Fibroblast of pulmonary artery (primary cell): ENCODE measurements around the gene LAMA5.

ENCODE experiments used
- DNase-seq: peaks from one replicate; pipeline ENCODE4 v3.0.0-alpha.2; 2010; ENCODE audit warnings: low read depth
- H3K4me3 ChIP-seq: replicated peaks from 2 replicates; pipeline ENCODE4 v1.5.1; 2011; ENCODE audit warnings: low read depth, mild to moderate bottlenecking, control low read depth, low read length, moderate library complexity
- CTCF ChIP-seq: IDR thresholded peaks from 2 replicates; pipeline ENCODE4 v1.5.1; 2011; ENCODE audit warnings: mild to moderate bottlenecking, control low read depth, low read length, inconsistent platforms; ENCODE audit errors: missing control alignments

Gene LAMA5

DNA sequence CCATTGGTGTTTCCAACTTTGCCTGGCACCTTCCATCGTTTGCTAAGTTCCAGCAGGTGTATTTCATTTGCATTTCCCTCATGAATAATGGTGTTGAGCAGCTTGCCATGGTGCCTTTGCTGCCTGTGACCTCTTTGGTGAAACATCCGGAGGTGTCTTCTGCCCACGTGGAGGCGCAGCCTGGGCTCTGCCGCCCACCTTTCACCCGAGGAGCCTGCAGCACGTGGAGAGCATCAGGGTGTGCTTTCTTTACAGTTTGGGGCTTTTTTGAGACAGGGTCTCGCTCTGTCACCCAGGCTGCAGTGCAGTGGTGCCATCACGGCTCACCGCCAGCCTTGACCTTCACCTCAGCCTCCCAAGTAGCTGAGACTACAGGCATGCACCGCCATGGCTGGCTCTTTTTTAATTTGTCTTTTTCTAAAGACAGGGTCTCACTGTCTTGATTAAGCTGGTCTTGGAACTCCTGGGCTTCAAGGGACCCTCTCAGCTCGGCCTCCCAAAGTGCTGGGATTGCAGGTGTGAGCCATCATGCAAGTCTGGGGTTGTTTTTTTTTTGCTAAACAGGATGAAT, 67.4 kb downstream of the LAMA5 start:
- no peak for TF ChIP-seq CTCF
- DNase-seq: no peak
- no peak overlapping the region for H3K4me3 ChIP-seq

DNA sequence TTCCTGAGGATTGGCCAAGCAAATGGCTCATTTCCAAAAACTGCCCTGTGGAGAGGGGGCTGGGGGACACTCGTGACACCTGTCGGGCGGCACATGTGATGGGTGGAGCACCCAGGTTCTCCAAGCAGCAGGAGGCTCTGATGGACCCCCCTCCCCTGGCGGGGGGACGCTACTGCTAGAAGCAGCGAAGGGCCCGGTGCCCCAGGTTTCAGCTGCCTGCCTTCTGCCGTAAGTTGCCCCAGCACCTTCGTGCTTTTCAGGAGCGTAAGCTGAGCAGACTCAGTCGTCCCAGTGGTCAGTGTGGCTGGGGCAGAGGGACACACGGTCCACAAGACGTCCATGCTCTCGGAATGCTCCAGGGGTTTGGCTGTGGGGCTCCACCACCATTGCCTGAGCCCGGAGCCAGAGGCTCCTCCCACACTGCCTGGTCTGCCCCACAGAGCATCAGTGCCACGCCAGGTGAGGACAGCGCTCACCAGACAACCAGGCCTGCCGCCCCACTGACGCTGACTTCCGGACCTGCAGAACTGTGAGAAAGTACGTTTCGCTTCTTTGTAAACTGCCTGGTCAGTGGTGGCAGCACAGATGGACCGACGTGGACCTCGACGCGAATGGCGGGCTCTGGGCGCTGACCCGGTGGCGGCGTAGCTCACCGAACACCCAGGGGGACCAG, 68.4 kb downstream of the LAMA5 start:
- DNase-seq: no peak
- no peak for TF ChIP-seq CTCF
- H3K4me3 ChIP-seq: no peak overlapping the region

GRCh38 chr20:62297449-62298227, 69.5 kb downstream of the LAMA5 start:
- DNase-seq: no peak
- TF ChIP-seq CTCF: no peak
- H3K4me3 ChIP-seq: no peak overlapping the region

GRCh38 chr20:62296724-62297448, 70.2 kb downstream of the LAMA5 start:
- TF ChIP-seq CTCF: no peak
- DNase-seq: no peak
- H3K4me3 ChIP-seq: no peak overlapping the region

DNA sequence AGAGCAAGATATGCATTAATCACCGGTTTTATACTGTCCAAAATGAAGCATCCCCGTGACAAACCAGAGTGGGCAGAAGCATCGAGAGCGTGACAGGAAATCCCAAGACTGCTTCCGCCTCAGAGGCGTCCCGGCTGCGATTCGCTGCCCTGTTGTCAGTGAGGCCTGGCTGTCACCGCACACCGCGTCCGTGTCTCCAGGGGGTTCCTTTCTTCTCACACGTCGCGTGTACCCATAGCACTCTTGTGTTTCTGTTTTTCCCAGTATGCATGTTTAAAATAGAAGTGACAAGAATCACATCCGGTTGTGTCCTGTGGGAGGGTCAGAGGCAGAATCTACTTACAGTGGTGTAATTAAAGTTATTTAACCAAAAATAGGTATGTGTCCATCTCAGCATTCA, 72.6 kb downstream of the LAMA5 start:
- no peak for TF ChIP-seq CTCF
- no peak for DNase-seq
- no peak overlapping the region for H3K4me3 ChIP-seq

DNA sequence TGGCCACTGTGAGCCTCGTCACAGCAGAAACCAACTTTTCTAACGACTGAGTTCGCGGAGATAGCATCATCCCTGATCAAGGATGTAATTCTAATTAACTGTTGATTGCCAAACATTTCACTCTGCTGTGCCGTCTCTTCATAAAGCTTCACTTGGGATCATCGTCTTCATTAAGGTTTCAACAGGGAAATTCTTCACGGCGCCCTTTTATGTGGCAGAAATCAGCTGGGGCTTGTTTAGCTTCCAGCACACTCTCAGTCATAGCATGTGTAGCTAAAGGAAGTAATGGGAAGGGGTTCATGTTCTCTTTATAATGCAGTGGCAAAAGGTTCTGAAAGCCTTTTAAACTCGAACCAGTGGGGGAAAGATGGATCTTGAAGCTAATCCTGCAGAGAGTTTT, 73.2 kb downstream of the LAMA5 start:
- TF ChIP-seq CTCF: no peak
- no peak for DNase-seq
- H3K4me3 ChIP-seq: no peak overlapping the region
